ENCODE measurements around the gene DDX54.
A peak's percentile ranks its signal among the peaks of the same experiment; 100 is the strongest.

The DDX54 gene

GRCh38 chr12:113162102-113163029 lies 22.9 kb downstream of the DDX54 start:
- DNase-seq (ENCODE audit: low read depth in 2 of 2): no peak

DNA sequence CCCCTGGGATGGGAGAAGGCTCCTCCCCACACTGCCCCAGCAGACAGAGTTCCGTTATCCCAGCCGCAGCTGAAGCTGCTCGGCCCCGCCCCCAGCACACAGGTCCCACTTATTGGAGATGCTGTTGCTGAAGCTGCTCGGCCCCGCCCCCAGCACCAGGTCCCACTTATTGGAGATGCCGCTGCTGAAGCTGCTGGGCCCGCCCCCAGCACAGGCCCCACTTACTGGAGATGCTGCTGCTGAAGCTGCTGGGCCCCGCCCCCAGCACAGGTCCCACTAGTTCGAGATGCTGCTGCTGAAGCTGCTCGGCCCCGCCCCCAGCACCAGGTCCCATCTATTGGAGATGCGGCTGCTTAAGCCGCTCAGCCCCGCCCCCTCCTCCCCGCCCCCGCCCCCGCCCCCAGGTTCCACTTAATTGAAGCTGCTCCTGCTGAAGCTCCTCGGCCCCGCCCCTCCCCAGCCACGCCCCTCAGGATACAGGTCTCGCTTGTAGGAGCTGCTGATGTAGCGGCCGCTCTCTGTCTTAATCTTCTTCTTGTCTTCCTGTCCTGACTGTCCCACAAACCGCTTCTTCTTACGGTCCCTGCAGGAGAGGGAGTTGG lies 23.8 kb downstream of the DDX54 start:
- DNase-seq (ENCODE audit: low read depth in 2 of 2): no peak

GRCh38 chr12:113159937-113160336 lies 25.3 kb downstream of the DDX54 start:
- DNase-seq (ENCODE audit: low read depth in 2 of 2): no peak

DNA sequence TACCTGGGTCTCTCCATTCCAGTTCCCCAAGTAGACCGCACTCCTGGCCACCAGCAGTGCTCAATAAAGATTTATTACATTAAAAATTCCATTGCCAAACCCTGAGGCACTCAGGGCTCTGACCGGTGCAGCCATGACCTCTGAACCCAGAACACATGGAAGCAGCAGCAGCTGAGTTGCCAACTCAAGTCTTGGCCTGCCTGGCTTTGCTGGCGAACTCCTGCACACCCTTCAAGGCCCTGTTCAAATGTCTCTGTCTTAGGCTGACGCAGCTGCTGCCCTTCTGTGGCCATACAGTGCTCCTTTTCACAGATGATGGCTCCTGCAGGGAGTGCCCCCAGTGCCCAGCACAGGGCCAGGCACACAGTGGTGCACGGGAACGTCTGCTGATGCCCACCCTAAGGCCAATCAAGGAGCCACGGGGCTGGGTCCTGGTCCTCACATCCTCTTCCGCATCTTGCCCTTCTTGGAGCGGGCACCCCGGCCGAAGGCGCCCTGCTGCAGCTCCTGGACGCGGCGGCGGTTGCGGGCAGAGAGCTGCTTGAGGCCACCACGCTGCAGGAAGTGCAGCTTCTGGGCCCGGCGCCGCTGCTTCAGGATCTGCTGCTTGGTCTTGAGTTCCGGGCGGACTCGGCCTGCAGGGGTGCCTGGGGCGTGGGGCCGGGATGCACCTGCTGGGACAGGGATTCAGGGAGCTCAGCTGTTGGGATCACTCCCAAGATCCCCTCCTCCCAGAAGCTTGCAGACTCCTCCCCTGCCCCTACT lies 26.7 kb downstream of the DDX54 start:
- DNase-seq (ENCODE audit: low read depth in 2 of 2): no peak

DNA sequence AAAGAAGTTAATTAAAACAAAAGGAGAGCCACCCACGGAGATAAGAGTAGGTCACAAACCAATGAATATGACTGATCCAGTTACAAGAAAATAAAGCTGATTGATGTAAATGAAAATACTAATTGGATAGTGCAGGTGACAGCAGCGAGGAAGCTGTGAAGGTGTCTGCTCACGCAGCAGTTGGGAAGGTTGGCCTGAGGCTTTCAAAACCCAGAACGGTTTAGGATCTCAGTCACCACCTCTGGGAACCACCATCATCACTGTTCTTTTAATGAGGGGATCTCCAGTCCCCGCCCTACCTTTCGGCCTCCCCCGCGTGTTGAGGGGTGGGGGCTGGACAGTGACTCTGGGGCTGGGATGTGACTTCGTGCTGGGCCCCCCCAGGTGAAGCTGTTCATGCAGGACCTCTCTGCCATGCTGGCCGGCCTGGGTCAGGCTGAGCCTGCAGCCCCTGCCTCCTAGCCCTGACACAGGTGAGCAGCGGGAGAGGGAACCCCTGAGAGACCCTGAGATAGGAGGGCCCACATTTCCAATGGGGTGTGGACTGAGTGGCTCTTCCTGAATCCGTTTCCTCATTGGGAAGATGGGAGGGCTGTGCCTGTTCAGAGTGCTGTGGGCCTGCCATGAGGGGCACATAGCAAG lies 27.9 kb downstream of the DDX54 start:
- no peak for DNase-seq (ENCODE audit: low read depth in 2 of 2)

DNA sequence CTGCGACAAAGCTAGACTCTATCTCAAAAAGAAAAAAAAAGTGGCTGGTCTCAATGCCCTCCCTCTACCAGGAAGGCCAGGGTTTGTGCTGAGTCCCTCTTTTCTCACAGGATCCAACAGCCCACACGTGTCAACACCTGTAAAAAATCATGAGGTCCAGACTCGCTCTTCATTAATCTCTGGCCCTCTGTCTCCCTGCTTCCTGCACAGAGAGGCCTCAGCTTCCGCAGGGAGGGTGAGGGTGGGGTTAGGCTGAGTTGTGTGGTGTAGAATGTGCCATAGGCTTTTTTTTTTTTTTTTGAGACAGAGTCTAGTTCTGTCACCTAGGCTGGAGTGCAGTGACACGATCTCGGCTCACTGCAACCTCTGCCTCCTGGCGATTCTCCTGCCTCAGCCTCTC lies 29.6 kb downstream of the DDX54 start:
- no peak for DNase-seq (ENCODE audit: low read depth in 2 of 2)

DNA sequence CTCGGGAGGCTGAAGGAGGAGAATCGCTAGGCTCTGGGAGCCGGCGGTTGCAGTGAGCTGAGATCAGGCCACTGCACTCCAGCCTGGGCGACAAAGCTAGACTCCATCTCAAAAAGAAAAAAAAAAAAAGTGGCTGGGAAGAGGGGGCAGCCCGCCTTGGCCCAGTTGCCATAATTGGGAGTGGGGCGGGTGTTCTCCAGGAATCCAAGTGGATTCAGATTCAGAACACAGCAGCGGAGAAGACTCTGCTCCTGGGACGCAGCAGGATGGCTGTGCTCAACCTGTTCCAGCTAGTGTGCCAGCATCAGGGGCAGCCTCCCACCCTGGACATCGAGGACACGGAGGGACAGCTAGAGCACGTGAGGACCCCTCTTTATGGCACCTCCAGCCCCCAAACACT lies 30.2 kb downstream of the DDX54 start:
- DNase-seq (ENCODE audit: low read depth in 2 of 2): no peak

GRCh38 chr12:113154351-113154973 lies 30.8 kb downstream of the DDX54 start:
- DNase-seq (ENCODE audit: low read depth in 2 of 2): no peak

GRCh38 chr12:113152835-113153814 lies 32.2 kb downstream of the DDX54 start:
- peak; percentile 33 to 49 for DNase-seq (ENCODE audit: low read depth in 2 of 2)

DNA sequence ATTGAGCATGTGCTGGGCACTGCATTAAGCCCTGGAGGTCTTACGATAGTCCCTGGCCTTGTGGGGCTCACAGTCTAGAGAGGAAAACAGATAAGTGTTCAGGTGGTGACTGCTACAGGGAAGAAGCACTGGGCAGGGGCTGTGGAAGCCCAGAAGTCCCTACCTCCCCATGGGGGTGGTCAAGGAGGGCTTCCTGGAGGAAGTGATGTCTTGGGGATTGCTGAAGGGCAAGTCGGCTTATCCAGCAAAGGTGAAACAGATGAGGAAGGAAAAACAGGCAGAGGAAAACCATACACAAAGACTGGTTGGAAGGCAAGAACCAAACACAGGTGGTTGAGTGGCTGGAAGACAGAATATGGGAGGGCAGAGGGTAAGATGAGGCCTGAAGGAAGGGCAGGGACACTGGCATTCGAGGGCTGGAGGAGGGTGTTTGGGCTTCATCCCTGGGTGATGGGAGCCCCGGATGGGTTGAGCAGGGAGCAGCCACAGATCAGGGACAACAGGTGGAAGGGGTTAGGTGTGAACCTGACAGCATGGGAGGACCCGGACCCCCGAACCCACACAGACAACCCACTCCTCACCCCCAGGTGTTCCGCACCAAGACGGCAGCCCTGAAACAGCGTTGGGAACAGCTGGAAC lies 33.0 kb downstream of the DDX54 start:
- no peak for DNase-seq (ENCODE audit: low read depth in 2 of 2)

- DNase-seq (ENCODE audit: low read depth in 2 of 2): no peak
These were observed 33.6 kb downstream of the DDX54 start for GRCh38 chr12:113151655-113152054.

DNA sequence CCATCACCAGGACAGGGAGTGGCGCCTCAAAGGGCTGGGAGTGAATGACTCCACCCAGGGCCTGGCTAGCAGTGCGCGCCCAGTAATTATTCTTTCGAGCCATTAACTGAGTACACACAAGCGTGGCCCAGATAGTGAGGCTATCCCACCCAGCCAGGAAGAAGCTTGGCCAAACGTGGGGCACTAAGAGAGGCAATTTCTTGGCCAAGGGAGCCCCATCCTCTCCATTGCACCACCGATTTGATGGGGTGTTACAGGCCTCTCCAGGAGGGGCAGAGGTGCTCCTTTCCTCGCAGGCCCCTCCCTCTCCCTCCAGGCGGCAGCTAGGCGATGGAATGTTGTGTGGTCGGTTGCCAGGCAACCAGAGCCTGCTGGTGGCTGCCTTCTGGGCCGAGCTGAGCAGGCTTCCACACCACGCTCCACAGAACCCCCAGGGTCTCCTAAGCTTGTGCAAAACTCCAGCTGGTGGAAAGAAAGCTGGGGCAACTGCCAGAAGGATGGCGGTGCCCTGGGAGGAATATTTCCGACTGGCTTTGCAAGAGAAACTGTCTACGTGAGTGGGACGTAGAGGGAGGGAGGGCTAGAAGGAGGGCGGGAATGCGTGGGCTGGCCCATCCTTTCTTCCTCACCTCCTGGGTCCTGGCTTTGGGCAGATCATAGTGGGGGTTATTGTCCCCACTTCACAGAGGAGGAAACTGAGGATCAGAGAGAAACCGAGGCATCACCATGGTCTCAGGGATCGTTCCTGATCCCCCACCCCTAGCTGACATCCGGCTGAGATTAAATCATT lies 35.7 kb downstream of the DDX54 start, which contains the start of gene CFAP73:
Gene CFAP73 (plus strand): TSS at position 364 of the 790 bp plus-strand sequence. CDS start 134 bp downstream, at position 498.
- no peak for DNase-seq (ENCODE audit: low read depth in 2 of 2)

DNA sequence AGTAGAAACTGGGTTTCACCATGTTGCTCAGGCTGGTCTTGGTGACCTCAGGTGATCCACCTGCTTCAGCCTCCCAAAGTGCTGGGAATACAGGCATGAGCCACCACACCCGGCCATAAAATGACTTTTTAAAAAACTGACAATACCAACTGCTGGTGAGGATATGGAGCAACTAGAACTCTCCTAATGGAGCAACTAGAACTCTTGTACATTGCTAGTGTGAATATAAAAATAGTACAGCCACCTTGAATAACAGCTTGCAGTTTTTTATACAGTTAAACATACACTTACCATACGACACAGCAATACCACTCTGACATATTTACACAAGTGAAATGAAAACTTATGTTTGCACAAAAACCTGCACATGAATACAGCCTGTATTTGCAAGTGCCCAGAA lies 38.3 kb downstream of the DDX54 start:
- DNase-seq (ENCODE audit: low read depth in 2 of 2): no peak

DNA sequence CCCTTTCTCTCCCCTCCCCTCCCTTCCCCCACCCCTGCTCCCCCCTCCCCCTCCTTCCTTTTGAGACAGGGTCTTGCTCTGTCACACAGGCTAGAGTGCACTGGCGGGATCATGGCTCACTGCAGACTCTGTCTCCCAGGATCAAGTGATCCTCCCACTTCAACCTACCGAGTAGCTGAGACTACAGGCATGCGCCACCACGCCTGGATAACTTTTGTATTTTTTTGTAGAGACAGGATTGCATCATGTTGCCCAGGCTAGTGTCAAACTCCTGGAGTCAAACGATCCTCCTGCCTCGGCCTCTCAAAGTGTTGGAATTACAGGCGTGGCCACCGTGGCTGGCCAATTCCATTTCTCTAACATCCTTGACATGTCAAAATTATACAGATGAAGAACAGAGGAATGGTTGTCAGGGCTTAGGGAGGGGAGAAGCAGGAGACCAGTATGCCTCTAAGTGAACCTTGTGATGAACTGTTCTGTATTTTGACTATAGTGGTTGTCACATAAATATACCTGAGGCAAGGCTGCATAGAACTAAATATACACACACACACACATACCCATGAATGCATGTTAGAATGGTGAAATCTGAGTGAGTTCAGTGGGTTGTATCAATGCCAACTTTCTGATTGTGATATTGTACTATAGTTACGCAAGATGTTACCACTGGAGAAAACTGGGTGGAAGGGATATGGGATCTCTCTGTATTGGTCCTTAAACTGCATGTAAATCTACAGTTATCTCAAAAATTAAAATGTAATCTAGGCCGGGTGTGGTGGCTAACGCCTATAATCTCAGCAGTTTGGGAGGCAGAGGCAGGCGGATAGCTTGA lies 39.3 kb downstream of the DDX54 start:
- no peak for DNase-seq (ENCODE audit: low read depth in 2 of 2)

DNA sequence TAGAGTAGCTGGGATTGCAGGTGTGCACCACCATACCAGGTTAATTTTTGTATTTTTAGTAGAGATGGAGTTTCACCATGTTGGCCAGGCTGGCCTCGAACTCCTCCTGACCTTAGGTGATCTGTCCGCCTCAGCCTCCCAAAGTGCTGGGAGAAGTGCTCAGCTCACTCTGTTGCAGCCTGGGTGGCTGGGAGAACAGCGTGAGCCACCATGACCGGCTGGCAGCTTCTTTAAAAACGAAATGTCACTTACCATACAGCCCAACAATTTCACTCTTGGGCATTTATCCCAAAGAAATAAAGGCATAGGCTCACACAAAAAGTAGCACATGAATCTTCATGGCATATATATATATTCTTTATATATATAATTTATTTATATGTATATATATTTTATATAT lies 40.5 kb downstream of the DDX54 start:
- no peak for DNase-seq (ENCODE audit: low read depth in 2 of 2)

GRCh38 chr12:113143959-113144358 lies 41.3 kb downstream of the DDX54 start:
- no peak for DNase-seq (ENCODE audit: low read depth in 2 of 2)

DNA sequence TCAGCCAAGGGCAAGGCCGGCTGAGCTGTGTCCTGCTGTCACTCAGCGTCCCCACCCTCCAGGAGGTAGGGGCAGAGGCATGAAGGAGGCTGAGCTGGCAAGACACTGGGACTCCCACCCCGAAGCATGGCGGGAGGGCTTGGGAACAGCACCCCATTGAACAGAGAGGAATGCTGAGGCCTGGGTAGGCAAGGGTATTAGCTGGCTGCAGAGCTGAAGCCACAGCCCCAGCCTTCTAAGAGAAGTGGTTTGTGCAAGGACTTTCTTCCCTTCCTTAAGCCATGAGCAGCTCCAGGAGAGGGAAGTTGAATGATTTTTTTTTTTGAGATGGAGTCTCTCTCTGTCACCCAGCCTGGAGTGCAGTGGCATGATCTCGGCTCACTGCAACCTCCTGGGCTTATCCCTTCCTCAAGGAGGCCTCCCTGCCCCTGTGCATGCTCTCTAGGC lies 42.4 kb downstream of the DDX54 start:
- DNase-seq (ENCODE audit: low read depth in 2 of 2): no peak

Data from activated CD4-positive, alpha-beta T cell treated with anti-CD3 and anti-CD28 coated beads for 24 hours (primary cell).